D721Med (cell line): Measurements from ENCODE around the gene ZNF48.

ENCODE experiments used
- DNase-seq: peaks from one replicate; pipeline ENCODE4 v3.0.0; 2011; ENCODE audit warnings: low spot score; ENCODE audit not compliant: insufficient read length
- FAIRE-seq: peaks from 2 replicates; lab custom pipeline; 2011; peaks lifted over from hg19 to GRCh38; lab: Jason Lieb, UNC
- CTCF ChIP-seq: IDR thresholded peaks from 2 replicates; pipeline ENCODE4 v1.5.1; 2012; ENCODE audit warnings: mild to moderate bottlenecking, control low read depth; ENCODE audit not compliant: insufficient read depth; ENCODE audit errors: missing control alignments

Gene ZNF48

GRCh38 chr16:30359871-30360170 lies 35.4 kb upstream of the ZNF48 start:
- TF ChIP-seq CTCF, result no peak
- DNase-seq, result no peak
- no peak for FAIRE-seq

- no peak for FAIRE-seq
- DNase-seq, result no peak
- TF ChIP-seq CTCF, result no peak
Measured at GRCh38 chr16:30361180-30361579, 34.0 kb upstream of the ZNF48 start.

- TF ChIP-seq CTCF, result no peak
- FAIRE-seq (no peak), DNase-seq (no peak)
Measured at GRCh38 chr16:30365200-30365599, 30.0 kb upstream of the ZNF48 start.

- FAIRE-seq, result no peak
- no peak for TF ChIP-seq CTCF
- DNase-seq, result no peak
Measured at GRCh38 chr16:30366511-30366910, 28.7 kb upstream of the ZNF48 start.

- FAIRE-seq (no peak), DNase-seq (no peak)
- TF ChIP-seq CTCF, result no peak
Measured at GRCh38 chr16:30367349-30368009, 27.7 kb upstream of the ZNF48 start.

GRCh38 chr16:30368122-30368791 lies 27.0 kb upstream of the ZNF48 start:
- FAIRE-seq (no peak), DNase-seq (no peak)
- TF ChIP-seq CTCF, result no peak

- TF ChIP-seq CTCF, result no peak
- DNase-seq (no peak), FAIRE-seq (no peak)
Measured at GRCh38 chr16:30368792-30369090, 26.5 kb upstream of the ZNF48 start.
